T-helper 1 cell treated with Interleukin-12 subunit alpha and Interleukin-12 subunit beta and Interleukin-4 antibody, amounts not matched to agents 30 ng/mL and 1 ng/mL, for 36 hours (primary cell): ENCODE results near the gene GLE1. TPM values are rescaled to one million over a fixed set of nuclear protein-coding genes. Genes with fewer than 3 reads are reported as not detected.

Experiments used
- intact Hi-C: fragments of 100-400 bp; cut with micrococcal nuclease; formaldehyde crosslinking; loops from one replicate; pipeline ENCODE4 v1.15.1; 2024
- total RNA-seq: library from RNA; stranded (reverse); gene quantifications from 2 replicates; pipeline ENCODE4 v1.2.3, GENCODE V29; 2022

GLE1 gene, protein sequence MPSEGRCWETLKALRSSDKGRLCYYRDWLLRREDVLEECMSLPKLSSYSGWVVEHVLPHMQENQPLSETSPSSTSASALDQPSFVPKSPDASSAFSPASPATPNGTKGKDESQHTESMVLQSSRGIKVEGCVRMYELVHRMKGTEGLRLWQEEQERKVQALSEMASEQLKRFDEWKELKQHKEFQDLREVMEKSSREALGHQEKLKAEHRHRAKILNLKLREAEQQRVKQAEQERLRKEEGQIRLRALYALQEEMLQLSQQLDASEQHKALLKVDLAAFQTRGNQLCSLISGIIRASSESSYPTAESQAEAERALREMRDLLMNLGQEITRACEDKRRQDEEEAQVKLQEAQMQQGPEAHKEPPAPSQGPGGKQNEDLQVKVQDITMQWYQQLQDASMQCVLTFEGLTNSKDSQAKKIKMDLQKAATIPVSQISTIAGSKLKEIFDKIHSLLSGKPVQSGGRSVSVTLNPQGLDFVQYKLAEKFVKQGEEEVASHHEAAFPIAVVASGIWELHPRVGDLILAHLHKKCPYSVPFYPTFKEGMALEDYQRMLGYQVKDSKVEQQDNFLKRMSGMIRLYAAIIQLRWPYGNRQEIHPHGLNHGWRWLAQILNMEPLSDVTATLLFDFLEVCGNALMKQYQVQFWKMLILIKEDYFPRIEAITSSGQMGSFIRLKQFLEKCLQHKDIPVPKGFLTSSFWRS
- 43.6 and 44.2 TPM in 2 replicates for total RNA-seq

DNA sequence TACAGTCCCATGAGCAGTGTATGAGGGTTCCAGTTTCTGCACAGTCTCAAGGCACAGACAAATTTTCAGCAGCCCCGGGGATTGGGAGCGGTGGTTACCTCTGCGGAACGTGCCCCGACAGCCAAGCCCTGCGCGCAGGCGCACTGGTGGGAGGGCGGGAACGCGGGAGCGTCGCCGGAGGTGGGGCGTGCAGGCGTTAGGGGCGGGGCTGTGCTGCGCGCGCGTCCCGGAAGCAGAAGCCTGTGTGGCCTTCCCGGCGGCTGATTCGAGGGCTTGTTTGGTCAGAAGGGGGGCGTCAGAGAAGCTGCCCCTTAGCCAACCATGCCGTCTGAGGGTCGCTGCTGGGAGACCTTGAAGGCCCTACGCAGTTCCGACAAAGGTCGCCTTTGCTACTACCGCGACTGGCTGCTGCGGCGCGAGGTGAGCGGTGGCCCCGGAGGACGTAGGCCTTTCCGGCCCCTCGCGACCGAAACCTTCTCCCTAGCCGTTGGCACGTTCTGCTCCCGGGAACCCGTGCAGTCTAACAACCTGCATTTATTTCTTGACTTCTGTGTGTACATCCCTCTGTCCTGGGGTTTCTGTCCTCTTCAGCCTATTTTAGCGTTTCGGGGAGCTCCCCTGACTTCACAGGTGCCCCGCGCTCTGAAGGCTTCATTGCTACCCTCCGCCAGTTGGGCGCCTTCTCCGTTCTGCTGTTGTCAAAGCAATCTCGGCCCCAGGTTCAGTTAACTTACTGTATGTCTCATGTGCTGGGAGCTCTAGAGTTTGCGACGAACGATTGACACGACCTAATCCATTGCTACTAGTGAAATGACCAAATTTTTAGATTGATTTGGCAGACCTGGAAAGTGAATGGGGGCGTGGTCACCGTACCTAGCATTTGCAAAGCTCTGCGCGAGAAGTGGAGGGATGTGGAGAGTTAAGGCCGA is at the start of gene GLE1:
Gene GLE1 (plus strand): TSS at position 235 of the 929 bp plus-strand sequence. CDS start 87 bp downstream, at position 322.
- intact Hi-C loops: loop anchor here (1.0 to 10.0 kb wide), 10 partner anchors 8 to 578 kb away; partner anchors contain the start of genes DOLPP1, DYNC2I2, ENDOG and GOLGA2

DNA sequence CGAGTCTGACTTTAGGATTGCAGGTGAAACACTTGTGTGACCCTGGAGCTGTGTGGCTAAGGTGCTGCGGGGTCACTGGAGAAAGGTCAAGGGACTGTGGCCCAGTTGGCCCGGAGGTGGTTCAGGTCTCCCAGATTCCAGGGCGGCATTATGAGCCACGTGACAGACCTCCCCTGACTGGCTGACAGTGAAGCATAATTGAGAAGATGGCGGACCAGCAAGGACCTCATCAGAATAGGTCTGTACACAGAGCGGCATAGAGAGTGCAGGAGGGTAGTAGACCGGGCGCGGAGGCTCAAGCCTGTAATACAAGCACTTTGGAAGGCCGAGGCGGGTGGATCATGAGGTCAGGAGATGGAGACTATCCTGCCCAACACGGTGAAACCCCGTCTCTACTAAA is 49.5 kb upstream of the GLE1 start:
- intact Hi-C loops: loop anchor here (5.0 kb wide), 1 partner anchor 843 kb away; the partner anchor contains the start of gene STXBP1

DNA sequence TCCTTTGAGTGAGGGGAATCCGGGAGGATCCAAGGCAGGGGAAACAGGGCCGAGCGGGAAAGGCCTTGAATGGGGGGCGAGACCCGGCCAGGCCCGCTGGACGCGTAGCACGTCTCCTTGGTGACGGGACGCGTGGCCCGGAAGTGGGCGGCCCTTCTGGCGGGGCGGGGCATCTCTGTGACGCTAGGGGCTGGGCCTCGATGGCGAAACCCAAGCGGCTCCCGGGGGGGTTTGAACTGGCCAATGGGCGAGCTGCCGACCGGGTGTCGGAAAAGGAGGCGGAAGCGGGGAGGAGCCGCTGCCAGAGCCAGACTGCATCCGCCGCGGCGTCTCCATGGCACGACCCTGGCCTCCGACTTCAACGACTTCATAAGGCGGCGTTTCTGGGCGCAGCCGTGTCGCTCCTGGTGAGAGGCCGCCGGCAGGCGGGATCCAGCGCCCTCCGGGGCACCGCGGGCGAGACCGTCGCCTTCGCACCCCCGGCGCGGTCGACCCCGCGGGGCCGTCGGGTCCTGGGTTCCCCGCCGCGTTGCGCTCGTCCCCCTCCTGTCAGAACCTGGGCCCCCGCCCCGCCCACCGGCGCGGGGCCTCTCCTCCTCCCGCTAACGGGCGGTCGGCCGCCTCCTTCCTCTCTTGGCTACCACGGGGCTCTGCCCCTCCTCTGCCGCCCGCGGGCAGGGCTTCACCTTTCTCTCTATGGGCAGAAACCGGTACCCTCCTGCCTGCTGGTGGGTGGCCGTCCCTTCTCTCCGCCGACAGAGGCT is 48.5 kb upstream of the GLE1 start, which contains the start of gene ODF2:
Gene ODF2 (plus strand): TSS at position 158 of the 764 bp plus-strand sequence. CDS start 86 bp downstream, at position 244.
- intact Hi-C loops: loop anchor here (1.0 to 5.0 kb wide), 19 partner anchors 18 to 844 kb away; partner anchors contain the start of genes CERCAM, DOLK, DYNC2I2 and ENDOG

GRCh38 chr9:128456613-128457061 is 47.9 kb upstream of the GLE1 start:
- intact Hi-C loops: loop anchor here (1.0 to 5.0 kb wide), 19 partner anchors 18 to 844 kb away; partner anchors contain the start of genes CERCAM, DOLK, DYNC2I2 and ENDOG

DNA sequence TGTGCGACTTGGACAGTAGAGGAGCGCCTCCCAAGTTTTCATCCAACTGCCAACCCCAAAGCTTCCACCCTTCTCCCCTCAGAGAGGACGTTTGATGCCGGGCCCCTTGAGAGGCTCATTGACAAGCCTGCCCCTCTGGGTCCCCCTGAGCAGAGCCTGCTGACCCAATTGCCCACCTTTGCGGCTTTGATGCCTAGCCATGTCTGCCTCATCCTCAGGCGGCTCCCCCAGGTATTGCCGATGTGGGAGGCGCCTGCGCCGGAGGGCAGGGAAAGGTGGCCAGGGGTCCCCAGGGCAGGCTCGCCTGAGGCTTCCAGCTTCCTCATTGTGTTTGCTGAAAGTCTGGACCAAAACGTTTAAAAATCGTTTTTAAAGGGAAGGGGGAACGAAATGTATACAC is 47.3 kb upstream of the GLE1 start:
- intact Hi-C loops: loop anchor here (2.0 to 5.0 kb wide), 3 partner anchors 36 to 845 kb away; partner anchors contain the start of genes CERCAM and STXBP1

DNA sequence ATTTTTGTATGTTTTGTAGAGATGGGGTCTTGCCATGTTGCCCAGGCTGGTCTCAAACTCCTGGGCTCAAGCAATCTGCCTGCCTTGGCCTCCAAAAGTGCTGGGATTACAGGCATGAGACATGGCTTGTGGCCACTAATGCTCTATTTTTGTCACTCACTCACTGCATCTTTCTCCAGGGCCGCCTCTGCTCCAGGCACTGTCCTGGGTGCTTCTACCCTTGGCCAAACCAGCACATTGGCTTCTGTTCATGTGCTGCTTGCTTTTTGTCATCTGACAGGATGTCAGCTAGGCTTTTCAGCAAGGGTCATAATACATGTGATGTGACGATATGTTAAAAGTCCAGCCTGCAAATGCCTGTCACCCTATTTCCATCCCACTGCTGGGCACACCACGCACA is 45.5 kb upstream of the GLE1 start:
- intact Hi-C loops: loop anchor here (5.0 kb wide), 1 partner anchor 847 kb away; the partner anchor contains the start of gene STXBP1

DNA sequence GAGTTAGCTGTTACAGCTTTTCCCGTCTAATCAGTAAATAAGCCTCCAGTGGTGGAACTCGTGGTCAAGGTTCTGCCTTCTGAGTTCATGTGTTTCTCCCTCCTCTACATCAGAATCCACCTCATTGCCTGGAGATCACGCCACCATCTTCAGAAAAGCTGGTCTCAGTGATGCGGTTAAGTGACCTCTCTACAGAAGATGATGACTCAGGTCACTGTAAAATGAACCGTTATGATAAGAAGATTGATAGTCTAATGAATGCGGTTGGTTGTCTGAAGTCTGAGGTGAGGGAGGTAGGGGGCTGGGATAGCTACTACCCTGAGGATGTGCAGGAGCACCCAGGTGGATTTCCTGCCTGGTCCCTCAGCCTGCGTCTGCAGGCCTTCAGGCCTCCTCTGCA is 35.4 kb upstream of the GLE1 start:
- intact Hi-C loops: no loop called here

DNA sequence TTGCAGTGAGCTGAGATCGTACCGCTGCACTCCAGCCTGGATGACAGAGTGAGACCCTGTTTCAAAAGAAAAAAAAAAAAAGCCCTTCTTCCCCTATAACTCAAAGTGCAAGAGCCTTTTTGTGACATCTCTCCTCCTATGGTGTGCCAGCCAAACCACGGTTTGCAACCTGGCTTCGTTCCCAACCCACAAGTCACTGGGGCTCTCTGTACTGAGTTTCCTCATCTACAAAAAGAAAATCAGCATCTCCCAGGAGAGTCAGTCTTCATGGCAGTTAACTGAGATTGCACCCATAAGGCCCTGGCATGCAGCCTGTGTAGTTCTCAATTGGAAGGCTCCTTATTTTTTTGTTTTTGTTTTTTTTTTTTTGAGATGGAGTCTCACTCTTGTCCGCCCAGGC is 34.0 kb upstream of the GLE1 start:
- intact Hi-C loops: no loop called here

- intact Hi-C loops: no loop called here
Observed at GRCh38 chr9:128473104-128473503, 31.4 kb upstream of the GLE1 start.

- intact Hi-C loops: no loop called here
Observed at GRCh38 chr9:128475867-128476266, 28.7 kb upstream of the GLE1 start.

- intact Hi-C loops: no loop called here
Observed at GRCh38 chr9:128479262-128479661, 25.3 kb upstream of the GLE1 start.

GRCh38 chr9:128481561-128481960 is 23.0 kb upstream of the GLE1 start:
- intact Hi-C loops: no loop called here

- intact Hi-C loops: no loop called here
Observed at GRCh38 chr9:128482186-128482585, 22.3 kb upstream of the GLE1 start.

GRCh38 chr9:128484686-128485413 is 19.7 kb upstream of the GLE1 start:
- intact Hi-C loops: no loop called here

- intact Hi-C loops: no loop called here
Observed at GRCh38 chr9:128485414-128485855, 19.1 kb upstream of the GLE1 start.

DNA sequence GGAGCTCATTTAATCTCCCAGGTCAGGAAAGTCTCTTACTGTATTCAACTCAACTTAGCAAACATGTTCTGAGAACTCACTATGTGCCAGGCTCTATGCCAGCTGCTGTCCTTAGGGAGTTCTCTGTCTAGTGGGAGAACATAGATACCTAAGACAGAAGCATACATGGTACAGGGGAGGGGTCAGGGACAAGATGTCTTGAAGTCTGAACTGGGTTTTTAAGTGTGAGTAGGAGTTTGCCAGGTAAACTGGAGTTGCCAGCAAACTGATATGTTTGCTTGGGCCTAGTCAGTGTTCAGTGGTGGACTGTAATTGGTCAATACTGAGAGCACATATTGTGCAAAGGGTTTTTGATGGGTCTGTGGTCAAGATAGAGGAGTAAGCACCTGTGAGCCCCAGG is 18.3 kb upstream of the GLE1 start:
- intact Hi-C loops: no loop called here

DNA sequence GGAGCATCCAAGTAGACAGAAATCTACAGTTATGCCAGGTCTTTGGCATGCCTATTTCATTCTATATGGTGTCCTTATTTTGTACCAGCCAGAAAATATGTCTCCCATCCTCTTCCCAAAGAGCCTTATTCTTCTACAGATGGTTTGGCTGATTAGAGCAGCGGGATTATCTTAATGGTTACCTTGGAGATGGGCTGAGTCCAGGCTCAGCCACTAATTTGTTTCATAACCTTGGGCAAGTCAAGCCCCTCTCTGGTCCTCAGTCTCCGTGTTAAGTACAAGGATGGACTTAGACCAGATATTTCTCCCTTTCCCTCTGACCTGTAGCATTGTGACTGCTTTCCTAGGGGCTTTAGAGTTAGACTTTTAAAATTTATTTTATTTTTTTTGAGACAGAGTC is 11.1 kb upstream of the GLE1 start:
- intact Hi-C loops: no loop called here

DNA sequence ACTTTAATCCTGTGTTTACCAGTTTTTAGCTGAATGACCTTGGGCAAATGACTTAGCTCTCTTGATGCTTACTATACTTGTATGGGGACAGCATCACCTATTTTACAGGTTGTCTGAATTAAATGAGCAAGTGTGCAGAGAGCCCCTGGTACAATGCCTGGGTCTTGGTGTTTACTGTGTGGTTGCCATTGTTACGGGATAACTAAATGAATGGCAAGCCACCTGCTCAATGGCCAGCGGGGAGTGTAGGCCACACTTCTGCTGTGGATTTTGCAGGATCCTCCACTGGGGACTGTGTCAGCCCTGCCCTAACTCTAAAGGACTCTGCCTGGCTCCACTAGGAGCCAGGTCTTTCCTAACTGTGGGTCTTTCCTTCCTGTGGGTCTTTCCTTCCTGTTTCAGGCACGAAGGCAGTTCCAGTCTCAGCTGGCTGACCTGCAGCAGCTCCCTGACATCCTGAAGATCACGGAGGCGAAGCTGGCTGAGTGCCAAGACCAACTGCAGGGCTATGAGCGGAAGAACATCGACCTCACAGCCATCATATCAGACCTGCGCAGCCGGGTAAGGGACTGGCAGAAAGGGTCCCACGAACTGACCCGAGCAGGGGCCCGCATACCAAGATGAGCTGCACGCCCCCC is 10.3 kb upstream of the GLE1 start:
- intact Hi-C loops: no loop called here

GRCh38 chr9:128494746-128495129 is 9.8 kb upstream of the GLE1 start:
- intact Hi-C loops: no loop called here
